ENCODE results near the gene ADGB.
"Not testable (repeated sequence)": the region's sequence is repeated elsewhere in the genome, so short reads cannot be mapped to it uniquely, and the experiment has no call there.

ADGB gene

DNA sequence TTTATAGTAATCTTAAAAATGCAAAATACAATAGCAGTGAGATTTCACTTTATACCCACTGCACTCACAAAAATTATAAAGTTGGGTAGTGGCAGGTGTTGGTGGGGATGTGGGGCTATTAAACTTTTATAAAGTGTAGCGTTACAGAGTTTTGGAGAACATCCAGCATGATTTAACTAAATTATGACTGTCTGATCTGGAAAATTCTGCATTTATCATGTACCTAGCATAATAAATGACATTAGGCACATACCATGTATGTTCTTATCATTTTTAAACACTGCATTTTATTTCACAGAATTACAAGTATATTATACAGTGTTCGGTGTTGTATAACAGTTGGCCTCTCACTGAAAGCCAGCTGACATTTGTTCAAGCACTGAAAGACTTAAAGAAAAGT lies 169.9 kb downstream of the ADGB start:
- DNase-seq (ENCODE audit: low spot score), result no peak

DNA sequence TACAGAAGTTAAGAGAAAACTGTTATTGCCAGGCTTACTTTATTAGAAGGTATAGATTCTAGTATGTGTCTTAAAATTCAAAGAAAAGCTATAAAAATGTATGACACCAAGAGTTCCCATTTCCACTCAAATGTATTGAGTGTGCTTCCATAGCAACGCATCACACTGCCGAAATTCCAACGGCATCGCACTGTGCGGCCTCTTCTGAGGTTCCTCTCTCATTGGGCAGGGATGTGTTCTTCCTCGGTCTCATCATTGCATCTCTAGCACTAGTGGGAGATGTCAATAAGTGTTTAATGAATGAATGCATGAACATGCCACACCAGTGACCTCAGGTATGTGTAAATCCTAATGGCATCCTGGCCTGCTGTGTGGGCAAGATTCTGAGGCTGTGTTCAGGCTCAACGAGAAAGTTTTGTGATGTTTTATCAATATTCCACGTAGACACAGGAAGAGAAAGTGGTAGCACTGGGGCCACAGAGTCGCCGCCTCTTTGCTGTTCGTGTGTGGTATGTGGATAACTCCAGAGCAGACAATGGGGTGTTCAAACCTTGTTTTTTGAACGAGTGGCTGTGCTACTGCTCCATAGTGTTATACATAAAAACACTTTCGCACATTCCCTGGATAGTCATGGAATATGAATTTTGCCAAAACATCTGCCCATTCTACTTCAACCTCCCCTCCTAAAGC lies 171.6 kb downstream of the ADGB start:
- no peak for DNase-seq (ENCODE audit: low spot score)

DNA sequence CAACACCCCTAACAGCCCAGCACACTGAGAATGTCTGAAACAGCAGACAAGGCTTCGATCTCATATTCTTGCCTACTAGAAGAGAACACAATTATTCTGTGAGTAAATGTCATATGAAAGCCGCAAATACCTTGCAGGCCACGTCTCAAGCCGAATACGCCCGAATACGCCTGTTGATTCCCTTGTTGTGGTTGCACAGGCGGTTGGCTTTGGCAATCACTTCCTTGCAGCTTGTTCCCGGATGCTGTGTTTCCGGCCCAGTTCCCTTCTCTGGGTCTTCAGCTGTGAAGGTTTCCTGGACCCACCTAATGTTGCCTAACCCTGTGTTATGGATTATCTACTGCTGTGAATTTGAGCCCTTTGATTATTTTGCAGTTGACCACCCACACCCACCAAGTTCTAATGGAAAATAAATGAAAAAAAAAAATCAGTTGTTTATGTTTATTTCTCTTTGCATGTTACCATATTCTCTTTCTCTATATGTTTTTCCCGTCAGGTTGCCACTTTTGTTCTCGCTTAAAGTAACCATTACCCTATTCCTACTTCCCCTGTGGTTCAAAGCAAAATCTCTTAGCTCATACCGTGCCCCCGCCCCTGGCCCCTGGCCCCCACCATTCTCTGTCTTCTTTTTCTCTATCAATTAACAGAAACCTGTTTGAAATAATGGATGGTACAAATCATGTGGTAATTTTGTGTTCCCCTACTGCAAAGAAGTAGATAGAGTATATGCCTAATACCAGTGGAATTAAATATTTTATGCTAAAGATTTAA lies 172.4 kb downstream of the ADGB start:
- DNase-seq (ENCODE audit: low spot score), result no peak

DNA sequence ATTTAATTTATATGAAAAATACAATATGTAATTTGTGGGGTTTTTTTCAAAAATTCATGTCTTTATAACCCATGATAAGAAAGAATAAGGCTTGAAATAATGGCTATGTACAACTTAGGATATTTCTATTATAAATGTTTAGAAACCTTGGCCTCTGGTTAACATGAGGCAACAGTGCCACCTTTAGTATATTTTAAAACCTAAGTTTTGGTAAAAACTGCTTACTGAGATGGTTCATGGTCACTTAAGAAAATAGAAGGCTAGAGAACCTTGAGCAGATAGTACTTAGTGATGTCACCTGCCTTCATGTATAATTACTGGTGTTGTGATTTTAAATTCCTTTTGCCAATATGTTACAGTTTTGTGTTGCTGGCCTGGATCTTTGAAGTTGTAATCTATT lies 176.4 kb downstream of the ADGB start:
- no peak for DNase-seq (ENCODE audit: low spot score)

DNA sequence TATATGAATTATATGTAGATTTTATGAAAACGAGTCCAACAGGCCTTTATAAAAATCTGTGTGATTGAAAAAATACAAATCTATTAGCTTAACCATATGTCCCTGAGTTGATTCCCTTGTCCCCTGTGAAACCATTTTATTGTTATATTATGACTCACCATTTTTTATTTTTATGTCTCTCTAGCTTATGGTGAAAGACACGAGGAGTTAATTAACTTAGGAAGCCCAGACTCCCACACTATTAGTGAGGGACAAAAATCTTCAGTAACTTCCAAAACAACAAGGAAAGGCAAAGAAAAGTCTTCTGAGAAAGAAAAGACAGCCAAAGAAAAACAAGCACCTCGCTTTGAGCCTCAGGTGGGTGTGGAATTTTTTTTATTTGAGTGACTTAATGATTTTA lies 183.1 kb downstream of the ADGB start:
- no peak for DNase-seq (ENCODE audit: low spot score)

DNA sequence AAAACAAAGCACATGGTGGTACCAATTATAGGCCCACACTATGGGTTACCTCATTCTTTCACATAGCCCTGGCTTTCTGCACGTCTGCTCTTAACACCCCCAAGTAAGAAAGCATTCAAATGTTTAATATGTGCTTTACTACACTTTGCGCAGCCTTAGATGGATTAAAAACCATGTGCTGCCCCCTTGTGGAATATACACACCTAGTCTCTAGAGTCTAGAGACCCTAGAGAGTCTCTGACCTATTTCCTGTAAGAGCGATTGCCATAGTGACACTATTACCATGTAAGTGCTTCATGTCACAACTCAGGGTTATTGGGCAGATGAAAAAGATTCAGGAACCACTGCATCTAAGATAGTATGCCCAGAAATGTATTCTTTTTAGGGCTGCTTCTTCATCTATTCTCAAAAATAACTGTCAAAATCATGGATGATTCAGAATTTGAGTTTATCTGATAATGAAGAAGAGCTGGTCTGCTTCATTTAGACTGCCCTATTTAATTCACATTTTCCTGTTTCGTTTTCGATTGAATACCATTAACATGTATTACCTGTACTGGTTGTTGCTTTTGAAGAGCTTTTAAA lies 186.3 kb downstream of the ADGB start:
- DNase-seq (ENCODE audit: low spot score), result peak; percentile 53

DNA sequence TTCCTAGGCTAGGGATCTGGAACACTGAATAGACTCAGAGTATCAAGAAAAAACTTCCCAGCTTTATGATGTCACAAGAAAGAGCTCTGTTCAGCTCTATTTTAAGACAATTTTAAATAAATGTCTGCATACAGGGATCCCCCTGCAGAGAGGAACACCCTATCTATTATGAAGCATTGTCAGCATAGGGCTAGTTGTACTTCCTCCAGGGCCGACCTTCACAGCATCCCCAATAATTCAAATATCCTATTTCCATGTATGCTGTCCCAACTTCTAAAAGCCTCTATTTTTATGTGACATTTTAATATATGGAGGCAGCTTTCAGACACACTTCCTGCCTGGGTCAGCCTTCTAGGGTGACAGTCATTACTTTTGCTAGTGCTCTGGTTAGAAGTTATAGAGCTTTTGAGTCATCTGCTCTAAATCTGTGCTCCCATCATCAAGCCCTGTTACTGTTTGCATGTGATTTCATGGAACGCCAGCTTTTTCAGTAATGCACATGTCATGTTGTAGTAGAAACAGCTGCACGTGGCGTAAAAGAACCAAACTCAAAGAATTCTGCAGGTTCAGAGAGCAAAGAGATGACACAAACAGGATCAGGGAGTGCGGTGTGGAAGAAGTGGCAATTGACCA lies 189.2 kb downstream of the ADGB start:
- no peak for DNase-seq (ENCODE audit: low spot score)

DNA sequence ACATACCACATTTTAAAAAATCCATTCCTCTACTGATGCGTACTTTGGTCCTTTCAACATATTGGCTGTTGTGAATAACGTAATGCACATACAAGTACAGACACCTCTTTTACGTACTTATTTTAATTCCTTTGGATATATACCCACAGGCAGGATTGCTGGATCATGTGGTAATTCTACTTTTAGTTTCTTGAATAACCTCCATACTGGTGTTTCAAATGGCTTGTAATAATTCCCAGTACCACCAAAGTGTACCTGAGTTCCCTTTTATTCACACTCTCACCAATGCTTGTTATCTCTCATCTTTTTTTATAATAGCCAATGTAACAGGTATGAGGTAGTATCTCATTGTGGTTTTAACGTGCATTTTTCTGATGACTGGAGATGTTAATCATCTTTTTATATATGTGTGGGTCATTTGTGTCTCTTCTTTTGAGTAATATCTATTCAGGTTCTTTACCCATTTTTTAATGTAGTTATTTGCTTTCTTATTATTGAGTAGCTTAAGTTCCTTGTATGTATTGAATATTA lies 191.9 kb downstream of the ADGB start:
- no peak for DNase-seq (ENCODE audit: low spot score)

DNA sequence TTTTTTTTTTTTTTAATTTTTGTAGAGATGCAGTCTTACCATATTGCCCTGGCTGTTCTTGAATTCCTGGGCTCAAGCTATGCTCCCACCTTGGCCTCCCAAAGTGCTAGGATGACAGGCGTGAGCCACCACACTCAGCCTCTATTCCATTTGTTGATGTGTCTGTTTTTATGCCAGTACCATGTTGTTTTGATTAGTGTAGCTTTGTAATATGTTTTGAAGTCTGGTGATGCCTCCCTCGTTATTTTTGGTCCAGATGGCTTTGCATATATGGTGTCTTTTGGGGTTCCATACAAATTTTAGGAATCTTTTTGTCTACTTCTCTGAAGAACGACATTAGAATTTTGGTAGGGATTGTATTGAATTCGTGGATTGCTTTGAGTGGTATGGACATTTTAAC lies 193.2 kb downstream of the ADGB start:
- DNase-seq (ENCODE audit: low spot score), result no peak

DNA sequence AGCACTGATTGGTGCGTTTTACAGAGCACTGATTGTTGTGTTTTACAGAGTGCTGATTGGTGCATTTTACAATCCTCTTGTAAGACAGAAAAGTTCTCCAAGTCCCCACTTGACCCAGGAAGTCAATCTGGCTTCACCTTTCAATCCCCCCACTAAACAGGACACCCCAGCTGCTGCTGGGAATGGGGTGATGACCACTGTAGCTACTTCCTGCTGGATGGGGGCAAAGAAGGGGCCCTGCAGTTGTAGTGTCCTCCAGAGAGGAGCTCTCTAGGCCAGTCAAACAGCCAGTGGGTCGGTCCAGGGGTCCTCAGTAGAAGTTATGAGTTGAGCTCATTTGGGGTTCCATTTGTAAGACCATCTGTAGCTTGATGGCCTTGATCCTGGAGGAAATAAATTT lies 194.4 kb downstream of the ADGB start:
- not testable (repeated sequence) for DNase-seq (ENCODE audit: low spot score)

DNA sequence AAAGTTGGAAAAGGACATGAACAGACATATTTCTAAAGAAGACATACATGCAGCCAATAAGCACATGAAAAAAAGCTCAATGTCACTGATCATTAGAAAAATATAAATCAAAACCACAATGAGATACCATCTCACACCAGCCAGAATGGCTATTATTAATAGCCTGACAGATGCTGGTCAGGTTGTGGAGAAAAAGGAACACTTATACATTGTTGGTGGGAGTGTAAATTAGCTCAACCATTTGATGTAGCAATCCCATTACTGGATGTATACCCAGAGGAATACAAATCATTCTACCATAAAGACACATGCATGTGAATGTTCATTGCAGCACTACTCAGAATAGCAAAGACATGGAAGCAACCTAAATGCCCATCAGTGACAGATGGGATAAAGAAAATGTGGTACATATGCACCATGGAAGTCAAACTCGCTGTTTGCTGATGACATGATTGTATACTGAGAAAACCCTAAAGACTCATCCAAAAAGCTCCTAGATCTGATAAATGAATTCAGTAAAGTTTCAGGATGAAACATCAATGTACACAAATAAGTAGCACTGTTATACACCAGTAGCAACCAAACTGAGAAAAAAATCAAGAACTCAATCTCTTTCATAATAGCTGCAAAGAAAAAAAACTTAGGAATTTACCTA lies 196.8 kb downstream of the ADGB start:
- no peak for DNase-seq (ENCODE audit: low spot score)

DNA sequence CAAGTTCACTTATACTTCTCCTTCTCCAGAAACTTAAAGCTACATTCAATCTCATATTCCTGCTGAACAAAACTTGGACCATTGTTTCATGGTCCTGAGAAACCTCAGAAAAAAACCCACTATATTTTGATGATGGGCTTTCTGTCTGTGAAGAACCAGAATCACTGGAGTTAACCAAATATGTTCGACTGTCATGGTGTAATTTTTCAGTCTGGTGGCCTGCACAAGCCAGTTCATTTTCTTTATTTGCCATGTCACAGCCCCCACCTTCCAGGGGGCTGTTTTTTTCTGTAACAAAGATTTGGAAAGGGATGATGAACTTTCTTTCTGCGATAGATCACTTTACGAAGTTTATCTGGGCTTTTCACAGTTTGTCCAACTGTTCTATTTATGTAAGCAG lies 204.4 kb downstream of the ADGB start:
- not testable (repeated sequence) for DNase-seq (ENCODE audit: low spot score)

DNA sequence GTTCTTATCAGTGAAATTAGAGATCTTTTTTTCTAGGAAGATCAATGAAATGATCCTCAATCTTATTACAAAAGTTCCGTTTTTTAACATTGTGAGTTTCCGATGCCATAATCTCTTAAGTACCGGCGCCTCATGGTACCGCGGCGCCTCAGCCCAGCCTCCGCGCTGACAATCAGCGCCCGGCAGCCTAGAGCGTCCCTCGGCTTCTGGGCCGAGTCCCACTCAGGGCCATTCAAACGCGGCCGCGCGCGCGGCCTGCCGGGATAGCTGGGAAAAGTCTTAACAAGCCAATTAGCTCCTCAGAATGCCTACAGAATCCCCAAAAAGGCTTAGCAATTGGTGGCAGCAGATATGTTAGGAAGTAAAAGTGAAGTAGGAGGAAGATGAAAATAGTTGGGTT lies 204.8 kb downstream of the ADGB start:
- no peak for DNase-seq (ENCODE audit: low spot score)

DNA sequence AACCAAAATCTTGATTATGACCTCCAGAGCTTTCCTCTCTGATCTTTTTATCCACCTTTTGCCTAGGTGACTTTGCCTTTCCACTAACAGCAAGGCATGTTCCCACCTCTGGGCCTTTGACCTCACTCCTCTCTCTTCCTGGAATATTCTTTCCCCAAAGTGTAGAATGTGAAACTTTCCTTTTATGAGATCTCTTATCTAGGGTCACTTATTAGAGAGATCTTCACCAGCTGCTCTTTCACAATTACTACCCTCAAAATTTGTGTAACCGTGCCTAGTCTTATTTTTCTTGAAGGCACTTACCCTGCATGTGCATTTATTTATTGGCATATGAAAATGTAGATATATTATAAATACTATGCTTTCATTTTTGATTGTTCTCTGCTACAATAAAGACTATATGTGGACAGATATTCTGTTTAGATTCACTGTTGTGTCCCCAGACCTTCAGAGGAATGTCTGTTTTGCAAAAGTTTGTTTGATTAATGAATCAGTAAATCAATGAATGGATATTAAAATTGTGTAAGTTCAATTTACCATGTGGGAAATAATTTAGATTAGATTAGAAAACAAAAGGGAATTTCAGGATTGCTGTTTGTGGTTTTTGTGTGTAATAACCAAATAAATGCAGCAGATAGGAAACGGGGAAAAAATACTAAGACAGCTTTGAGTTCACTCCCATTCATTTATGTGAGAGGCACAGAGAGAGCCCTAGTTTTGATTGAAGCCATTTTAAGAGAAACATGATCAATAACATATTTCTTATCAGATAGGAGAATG lies 207.0 kb downstream of the ADGB start:
- DNase-seq (ENCODE audit: low spot score), result no peak

DNA sequence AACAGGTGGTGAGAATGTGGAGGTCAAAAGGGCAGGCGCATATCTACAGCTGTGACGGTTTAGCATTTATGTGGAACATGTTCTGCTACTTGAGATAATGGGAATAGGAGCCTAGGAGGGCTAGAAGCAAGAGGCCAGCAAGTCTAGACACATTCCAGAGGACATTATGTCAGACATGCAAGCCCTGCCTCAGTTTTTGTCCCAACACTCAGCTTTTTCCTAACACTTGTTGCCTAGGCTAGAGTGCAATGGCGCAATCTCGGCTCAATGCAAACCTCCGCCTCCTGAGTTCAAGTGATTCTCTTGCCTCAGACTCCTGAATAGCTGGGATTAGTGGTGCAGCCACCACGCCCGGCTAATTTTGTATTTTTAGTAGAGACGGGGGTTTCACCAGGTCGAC lies 210.2 kb downstream of the ADGB start:
- DNase-seq (ENCODE audit: low spot score), result not testable (repeated sequence)

DNA sequence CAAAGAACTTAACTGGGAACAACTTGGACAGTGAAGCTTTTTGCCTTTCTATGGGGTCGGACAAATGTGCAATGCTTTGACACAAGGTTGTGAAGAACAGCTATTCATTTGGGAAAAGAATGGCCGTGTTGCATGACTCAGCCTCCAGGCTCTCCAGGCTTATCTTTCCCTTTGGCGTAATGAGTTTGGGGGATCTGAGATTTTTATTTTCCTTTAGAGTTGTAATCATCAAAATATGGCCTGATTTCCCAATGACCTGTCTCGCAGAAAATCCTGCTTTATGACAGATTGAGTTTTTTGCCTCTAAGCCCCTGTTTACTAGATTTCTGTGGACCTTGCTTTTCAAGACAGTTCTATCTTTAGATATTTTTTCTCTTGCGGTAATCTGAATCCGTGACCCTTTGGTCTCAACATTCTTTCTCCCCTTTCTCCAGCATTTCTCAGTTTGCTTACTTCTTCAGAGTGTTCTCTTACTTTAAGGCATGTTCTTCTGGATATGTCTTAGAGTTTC lies 214.1 kb downstream of the ADGB start:
- DNase-seq (ENCODE audit: low spot score), result not testable (repeated sequence)

DNA sequence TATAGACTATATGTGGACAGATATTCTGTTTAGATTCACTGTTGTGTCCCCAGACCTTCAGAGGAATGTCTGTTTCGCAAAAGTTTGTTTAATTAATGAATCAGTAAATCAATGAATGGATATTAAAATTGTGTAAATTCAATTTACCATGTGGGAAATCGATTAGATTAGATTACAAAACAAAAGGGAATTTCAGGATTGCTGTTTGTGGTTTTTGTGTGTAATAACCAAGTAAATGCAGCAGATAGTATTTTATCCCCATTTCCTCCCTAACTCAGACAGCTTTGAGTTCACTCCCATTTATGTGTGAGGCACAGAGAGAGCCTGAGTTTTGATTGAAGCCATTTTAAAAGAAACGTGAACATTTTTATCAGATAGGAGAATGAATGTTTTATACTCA lies 214.8 kb downstream of the ADGB start:
- no peak for DNase-seq (ENCODE audit: low spot score)

DNA sequence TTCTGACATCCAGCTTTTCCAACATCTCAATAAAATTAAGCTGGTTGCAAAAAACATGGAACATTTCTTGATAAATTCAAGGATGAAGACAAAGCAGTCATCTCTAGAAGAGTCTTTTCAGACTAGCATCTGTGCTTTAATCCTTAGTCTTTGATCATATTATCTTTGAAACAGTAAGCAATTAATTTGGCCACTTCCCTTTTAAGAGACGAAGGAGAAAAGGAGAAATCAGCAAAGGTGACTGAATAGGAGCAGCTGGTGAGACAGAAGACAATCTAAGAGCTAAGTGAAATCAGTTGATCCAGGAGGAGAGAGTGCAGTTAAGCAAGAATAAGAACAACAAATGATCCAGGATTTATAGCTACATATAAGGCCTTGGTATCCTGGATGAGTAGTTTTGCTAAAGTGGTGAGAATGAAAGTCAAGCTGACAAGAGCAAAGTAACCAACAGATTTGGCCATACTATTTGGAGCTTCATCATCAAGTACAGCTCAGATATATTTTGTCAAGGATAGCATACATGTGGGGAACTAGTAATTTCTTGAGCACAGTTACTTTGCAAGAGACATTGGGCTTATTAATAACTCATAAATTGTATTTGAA lies 215.5 kb downstream of the ADGB start:
- DNase-seq (ENCODE audit: low spot score), result no peak

DNA sequence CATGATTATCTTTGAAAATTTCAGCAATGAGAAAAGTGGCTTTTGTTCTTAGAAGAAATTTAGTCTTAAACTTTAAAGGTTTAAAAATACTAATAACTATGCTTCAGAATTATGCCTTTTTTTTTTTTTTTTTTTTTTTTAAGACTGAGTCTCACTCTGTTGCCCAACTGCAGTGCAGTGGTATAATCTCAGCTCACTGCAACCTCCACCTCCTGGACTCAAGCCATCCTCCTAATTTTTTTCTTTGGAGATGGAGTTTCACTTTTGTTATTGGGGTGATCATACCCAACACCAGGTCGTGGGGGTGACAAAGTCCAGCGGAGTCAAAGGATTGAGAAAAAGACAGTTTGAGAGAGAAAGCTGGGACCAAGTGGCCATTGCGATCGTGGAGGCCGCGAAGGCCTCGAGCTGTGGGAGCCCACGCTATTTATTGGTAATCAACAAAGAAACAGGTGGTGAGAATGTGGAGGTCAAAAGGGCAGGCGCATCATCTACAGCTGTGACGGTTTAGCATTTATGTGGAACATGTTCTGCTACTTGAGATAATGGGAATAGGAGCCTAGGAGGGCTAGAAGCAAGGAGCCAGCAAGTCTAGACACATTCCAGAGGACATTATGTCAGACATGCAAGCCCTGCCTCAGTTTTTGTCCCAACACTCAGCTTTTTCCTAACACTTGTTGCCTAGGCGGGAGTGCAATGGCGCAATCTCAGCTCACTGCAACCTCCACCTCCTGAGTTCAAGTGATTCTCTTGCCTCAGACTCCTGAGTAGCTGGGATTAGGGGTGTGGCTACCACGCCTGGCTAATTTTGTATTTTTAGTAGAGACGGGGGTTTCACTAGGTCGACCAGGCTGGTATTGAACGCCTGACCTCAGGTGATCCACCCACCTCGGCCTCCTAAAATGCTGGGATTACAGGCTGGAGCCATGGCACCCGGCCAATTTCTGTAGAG lies 217.0 kb downstream of the ADGB start:
- DNase-seq (ENCODE audit: low spot score), result not testable (repeated sequence)
